Measurements from ENCODE around the gene KLK7. TPM values are rescaled to one million over a fixed set of nuclear protein-coding genes. Genes with fewer than 3 reads are reported as not detected.

KLK7 gene
- total RNA-seq, 2 experiments from 2014 or later = not detected

DNA sequence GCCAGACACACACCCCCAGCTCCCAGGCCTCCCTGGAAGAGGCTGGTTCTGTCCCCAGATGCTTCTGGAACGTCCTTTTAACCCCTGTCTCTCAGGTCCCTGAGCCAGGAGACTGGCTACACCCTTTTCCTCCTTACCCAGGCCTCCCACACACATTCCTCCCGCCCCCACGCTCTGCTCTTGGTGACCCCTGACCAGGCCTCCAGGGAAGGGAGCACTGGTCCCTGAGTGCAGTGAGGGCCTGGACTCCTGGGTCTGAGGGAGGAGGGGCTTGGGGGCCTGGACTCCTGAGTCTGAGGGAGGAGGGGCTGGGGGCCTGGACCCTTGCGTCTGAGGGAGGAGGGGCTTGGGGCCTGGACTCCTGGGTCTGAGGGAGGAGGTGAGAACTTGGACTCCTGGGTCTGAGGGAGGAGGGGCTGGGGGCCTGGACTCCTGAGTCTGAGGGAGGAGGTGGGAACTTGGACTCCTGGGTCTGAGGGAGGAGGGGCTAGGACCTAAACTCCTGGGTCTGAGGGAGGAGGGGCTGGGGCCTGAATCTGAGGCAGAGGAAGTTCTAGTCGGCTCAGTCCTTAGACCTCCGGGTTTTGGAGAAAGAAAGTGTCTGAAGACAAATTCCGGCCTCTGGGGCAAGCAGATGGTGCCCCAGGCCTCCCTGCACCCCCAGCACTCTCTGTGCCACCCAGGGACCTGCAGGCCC lies 14.9 kb downstream of the KLK7 start:
- H3K4me1 Mint-ChIP-seq (ENCODE audit: low read depth) = no peaks in the 10 kb centered on the region
- CTCF ChIA-PET = no interaction called here
- no peak for DNase-seq
- H3K9me3 Mint-ChIP-seq = no peaks in the 10 kb centered on the region
- H3K27ac Mint-ChIP-seq = no peak overlapping the region
- intact Hi-C loops (cut with micrococcal nuclease) = no loop called here
- H3K4me3 Mint-ChIP-seq = no peak overlapping the region
- peaks cover 37% of the 10 kb centered on the region for H3K27me3 Mint-ChIP-seq (ENCODE audit: low read depth)
- no peaks in the 10 kb centered on the region for H3K36me3 Mint-ChIP-seq (ENCODE audit: low read depth)

DNA sequence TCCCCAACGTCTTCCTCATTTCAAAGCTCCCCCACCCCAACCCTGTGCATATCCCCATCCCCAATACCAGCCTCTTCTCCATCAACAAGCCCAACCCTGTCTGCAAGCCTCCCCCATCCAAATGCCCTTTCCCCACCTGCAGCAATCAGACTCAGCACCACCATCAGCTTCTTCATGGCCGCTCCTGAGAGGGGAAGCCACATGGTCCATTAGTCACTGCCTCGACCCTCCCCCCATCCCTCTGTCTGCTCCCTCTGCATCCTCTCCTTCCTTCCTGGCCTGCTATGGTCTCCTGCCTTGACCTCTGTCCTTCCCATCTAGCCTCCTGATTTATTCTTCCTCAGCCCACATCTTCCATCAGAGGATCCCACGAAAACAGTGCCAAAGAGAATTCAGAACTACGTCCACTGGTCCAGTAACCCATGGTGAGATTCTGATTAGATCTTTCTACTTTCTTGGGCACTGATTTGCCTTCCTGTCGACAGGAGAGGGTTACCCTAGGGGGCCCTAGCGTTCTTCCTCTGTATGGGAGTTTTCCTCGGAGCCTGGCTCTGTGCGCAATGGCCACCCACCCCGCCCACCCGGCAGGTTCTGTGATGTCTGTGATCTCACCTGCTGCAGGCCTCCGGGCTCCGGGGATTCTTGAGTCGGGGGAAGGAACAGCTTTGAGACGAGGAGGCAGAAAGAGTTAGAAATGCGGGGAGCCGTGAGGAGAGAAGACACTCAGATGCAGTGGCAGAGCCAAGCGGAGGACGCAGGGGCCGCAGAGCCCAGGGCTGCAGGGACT lies 15.6 kb downstream of the KLK7 start:
- no peaks in the 10 kb centered on the region for H3K36me3 Mint-ChIP-seq (ENCODE audit: low read depth)
- H3K4me3 Mint-ChIP-seq = no peak overlapping the region
- CTCF ChIA-PET = no interaction called here
- peaks cover 41% of the 10 kb centered on the region for H3K27me3 Mint-ChIP-seq (ENCODE audit: low read depth)
- H3K9me3 Mint-ChIP-seq = no peaks in the 10 kb centered on the region
- H3K27ac Mint-ChIP-seq = no peak overlapping the region
- intact Hi-C loops (cut with micrococcal nuclease) = no loop called here
- DNase-seq = no peak
- H3K4me1 Mint-ChIP-seq (ENCODE audit: low read depth) = no peaks in the 10 kb centered on the region

DNA sequence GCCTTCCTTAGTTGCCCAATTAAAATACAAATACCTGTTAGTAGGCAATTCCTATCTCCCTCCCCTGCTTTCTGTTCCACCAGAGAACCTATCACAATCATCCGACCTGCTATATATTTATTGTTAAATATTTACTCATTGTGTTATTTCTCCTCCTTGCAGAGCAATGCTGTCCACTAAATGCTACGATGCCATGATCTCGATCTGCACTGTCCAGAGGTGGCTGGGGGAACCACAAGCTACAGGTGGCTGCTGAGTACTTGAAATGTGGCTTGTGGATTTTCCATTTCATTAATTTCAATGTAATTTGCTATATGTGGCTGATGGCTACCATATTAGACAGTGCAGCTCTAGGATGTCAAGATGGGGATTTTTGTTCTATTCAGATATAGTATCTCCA lies 19.5 kb downstream of the KLK7 start:
- peaks cover 33% of the 10 kb centered on the region for H3K27me3 Mint-ChIP-seq (ENCODE audit: low read depth)
- CTCF ChIA-PET = no interaction called here
- intact Hi-C loops (cut with micrococcal nuclease) = no loop called here

DNA sequence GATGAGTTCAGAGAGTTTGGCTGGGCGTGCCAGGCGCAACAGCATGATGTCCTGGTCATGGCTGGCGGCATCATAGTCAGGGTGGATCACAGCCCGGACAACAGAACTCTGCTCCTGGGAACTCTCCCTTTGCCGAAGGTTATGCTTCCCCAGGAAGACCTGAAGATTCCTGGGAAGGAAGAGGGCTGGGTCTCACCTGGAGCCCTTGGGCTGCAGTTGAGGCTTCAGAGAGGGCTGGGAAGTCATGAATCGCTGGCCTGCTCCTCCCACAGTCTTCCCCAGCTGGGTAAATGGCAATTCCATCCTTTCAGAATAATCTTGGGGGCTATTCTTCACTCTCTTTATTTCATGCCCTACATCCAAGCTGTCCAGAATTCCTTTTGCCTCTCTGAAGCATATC lies 20.3 kb downstream of the KLK7 start:
- Mint-ChIP-seq H3K36me3 (ENCODE audit: low read depth) (no peaks in the 10 kb centered on the region), H3K4me3 (no peak overlapping the region), H3K27me3 (ENCODE audit: low read depth) (peaks cover 36% of the 10 kb centered on the region), H3K4me1 (ENCODE audit: low read depth) (no peaks in the 10 kb centered on the region), H3K9me3 (peaks cover 6% of the 10 kb centered on the region), H3K27ac (no peak overlapping the region)
- intact Hi-C loops (cut with micrococcal nuclease) = no loop called here
- no peak for DNase-seq
- CTCF ChIA-PET = no interaction called here

More for the DNA sequence above, 19.5 kb downstream of the KLK7 start:
- no peak overlapping the region for H3K27ac Mint-ChIP-seq
- H3K36me3 Mint-ChIP-seq (ENCODE audit: low read depth) = no peaks in the 10 kb centered on the region
- peaks cover 6% of the 10 kb centered on the region for H3K9me3 Mint-ChIP-seq
- no peak overlapping the region for H3K4me3 Mint-ChIP-seq
- no peaks in the 10 kb centered on the region for H3K4me1 Mint-ChIP-seq (ENCODE audit: low read depth)
- DNase-seq = no peak

DNA sequence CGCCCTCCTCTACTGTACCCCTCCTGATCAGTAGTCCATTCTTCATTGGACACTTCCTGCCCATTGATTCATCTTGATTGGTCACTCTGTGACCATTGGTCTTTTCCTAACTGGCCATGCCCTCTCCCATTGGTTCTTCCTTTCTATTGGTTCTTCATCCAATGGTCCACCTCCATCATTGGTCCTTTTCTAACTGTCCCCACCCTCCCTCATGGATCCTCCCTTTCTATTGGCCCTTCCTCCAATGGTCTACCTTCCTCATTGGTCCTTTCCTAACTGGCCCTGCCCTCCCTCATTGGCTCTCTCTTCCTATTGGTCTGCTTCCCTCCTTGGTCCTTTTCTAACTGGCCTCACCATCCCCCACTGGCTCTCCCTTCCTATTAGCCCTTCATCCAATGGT lies 21.5 kb downstream of the KLK7 start:
- Mint-ChIP-seq H3K4me1 (ENCODE audit: low read depth) (no peaks in the 10 kb centered on the region), H3K9me3 (peaks cover 6% of the 10 kb centered on the region), H3K27ac (no peak overlapping the region), H3K27me3 (ENCODE audit: low read depth) (peaks cover 38% of the 10 kb centered on the region), H3K36me3 (ENCODE audit: low read depth) (no peaks in the 10 kb centered on the region), H3K4me3 (no peak overlapping the region)
- no peak for DNase-seq
- intact Hi-C loops (cut with micrococcal nuclease) = no loop called here
- CTCF ChIA-PET = no interaction called here

DNA sequence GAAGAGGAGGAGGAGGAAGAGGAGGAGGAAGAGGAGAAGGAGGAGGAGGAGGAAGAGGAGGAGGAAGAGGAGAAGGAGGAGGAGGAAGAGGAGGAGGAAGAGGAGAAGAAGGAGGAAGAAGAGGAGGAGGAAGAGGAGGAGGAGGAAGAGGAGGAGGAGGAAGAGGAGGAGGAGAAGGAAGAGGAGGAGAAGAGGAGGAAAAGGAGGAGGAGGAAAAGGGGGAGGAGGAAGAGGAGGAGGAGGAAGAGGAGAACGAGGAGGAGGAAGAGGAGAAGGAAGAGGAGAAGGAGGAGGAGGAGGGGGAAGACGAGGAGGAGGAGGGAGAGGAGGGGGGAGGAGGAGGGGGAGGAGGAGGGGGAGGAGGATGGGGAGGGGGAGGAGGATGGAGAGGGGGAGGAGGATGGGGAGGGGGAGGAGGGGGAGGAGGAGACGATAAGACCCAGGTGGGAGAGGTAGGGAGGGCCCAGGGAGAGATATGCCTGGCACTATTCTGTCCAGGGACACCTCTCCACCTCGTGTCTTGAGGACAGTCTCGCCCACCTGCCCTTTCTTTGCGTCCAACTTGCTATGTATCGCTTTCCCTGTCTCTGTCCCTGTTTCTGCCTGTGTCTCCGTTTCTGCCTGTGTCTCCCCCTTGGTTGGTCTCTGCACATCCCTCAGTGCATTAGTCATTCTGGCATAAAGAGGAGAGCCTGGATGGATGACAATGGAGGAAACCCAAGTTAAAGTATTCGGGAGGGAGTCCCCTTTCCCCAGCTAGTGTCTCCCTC lies 23.8 kb downstream of the KLK7 start:
- no peak overlapping the region for H3K4me3 Mint-ChIP-seq
- no peak overlapping the region for H3K27ac Mint-ChIP-seq
- H3K36me3 Mint-ChIP-seq (ENCODE audit: low read depth) = no peaks in the 10 kb centered on the region
- H3K27me3 Mint-ChIP-seq (ENCODE audit: low read depth) = peaks cover 31% of the 10 kb centered on the region
- DNase-seq = no peak
- intact Hi-C loops (cut with micrococcal nuclease) = no loop called here
- CTCF ChIA-PET = no interaction called here
- H3K4me1 Mint-ChIP-seq (ENCODE audit: low read depth) = no peaks in the 10 kb centered on the region
- H3K9me3 Mint-ChIP-seq = peaks cover 6% of the 10 kb centered on the region

DNA sequence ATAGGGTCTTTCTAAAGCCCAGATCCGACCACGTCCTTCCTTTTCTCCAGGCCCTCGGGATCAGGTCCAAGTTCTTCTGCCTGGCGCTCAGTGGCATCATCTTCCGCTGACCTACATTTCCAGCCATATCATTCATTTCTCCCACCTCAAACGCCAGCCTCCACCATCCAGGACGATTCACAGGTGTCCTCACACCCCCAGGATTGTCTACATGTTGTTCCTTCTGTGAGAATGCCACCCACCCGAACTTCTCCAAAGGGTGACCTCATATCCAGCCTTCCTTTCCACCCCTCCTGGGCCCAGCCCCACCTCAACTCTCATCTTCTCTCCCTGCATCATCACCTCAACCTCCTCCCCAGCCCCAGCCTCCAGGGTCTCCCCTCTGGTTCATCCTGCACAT lies 26.1 kb downstream of the KLK7 start:
- Mint-ChIP-seq H3K27ac (no peak overlapping the region), H3K4me1 (ENCODE audit: low read depth) (no peaks in the 10 kb centered on the region), H3K9me3 (peaks cover 2% of the 10 kb centered on the region), H3K36me3 (ENCODE audit: low read depth) (no peaks in the 10 kb centered on the region), H3K27me3 (ENCODE audit: low read depth) (peaks cover 21% of the 10 kb centered on the region), H3K4me3 (no peak overlapping the region)
- intact Hi-C loops (cut with micrococcal nuclease) = no loop called here
- CTCF ChIA-PET = no interaction called here
- DNase-seq = no peak

DNA sequence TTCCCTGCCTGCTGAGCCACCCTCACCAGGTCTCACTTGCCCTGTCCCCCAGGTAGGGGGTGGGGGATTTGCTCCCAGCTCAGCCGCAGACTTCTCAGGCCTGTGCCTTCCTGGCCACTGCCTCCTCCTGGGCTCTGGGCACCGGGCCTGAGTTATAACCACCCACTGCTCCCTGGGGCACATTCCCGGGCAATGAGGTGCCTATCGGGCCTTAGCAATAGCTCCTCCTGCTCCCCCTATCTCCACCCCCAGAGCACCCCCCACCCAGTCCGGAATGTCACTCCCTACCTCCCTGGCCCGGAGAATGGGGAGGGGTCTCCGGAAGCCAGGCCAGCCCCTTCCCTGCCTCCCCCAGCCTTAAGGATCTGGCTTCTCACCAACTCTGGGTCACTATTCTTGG lies 30.8 kb downstream of the KLK7 start, which contains the start of gene KLK5:
TSS of gene KLK5 (minus strand) at position 129 of the 400 bp plus-strand sequence. CDS start 381 bp downstream, outside the sequence.
- no peaks in the 10 kb centered on the region for H3K4me1 Mint-ChIP-seq (ENCODE audit: low read depth)
- CTCF ChIA-PET = no interaction called here
- intact Hi-C loops (cut with micrococcal nuclease) = no loop called here
- H3K4me3 Mint-ChIP-seq = no peak within 1 kb of the TSS
- H3K27ac Mint-ChIP-seq = no peak within 1 kb of the TSS
- H3K27me3 Mint-ChIP-seq (ENCODE audit: low read depth) = peaks cover 27% of the 10 kb centered on the region
- H3K9me3 Mint-ChIP-seq = no peaks in the 10 kb centered on the region
- no peaks in the 10 kb centered on the region for H3K36me3 Mint-ChIP-seq (ENCODE audit: low read depth)
- DNase-seq = no peak

DNA sequence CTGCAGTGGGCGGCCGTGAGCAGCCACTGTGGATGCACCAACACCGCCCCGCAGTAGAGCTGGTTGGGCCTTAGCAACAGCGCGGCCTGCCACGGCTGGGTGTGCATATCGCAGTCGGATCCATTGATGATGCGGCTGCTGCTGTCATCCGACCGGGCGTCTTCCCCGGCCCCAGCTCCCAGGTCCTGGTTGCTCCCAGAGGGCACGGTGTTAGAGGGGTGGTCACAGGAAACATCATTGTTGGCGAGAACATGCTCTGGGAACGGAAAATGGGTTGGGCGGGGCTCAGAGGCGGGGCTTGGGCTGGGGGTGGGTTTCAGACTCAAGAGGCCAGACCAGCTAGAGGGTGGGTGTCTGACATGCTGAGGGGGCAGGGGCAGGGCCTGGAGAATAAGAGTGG lies 33.9 kb downstream of the KLK7 start:
- Mint-ChIP-seq H3K4me1 (ENCODE audit: low read depth) (no peaks in the 10 kb centered on the region), H3K36me3 (ENCODE audit: low read depth) (no peaks in the 10 kb centered on the region), H3K4me3 (no peak overlapping the region), H3K9me3 (no peaks in the 10 kb centered on the region), H3K27ac (no peak overlapping the region), H3K27me3 (ENCODE audit: low read depth) (peaks cover 26% of the 10 kb centered on the region)
- no peak for DNase-seq
- intact Hi-C loops (cut with micrococcal nuclease) = no loop called here
- CTCF ChIA-PET = no interaction called here

DNA sequence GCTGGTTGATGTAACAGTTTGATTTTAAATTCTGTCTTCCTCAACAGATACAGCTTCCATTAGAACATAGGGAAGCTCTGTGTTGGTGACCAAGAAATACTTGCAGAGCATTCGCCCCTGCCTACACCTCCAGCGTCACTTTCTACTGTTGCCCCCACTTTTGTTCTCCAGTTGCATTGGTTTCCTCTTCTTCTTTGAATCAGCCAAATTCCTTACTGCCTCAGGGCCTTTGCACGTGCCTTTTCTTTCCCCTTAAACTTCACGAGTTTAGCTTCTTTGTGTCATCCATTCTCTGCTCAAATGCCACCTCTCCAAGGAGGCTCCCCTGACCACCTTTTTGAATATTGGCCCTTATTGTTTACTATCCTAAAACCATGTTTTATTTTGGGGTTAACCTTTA lies 36.6 kb downstream of the KLK7 start:
- no peaks in the 10 kb centered on the region for H3K4me1 Mint-ChIP-seq (ENCODE audit: low read depth)
- intact Hi-C loops (cut with micrococcal nuclease) = no loop called here
- DNase-seq = no peak
- H3K9me3 Mint-ChIP-seq = no peaks in the 10 kb centered on the region
- peaks cover 30% of the 10 kb centered on the region for H3K27me3 Mint-ChIP-seq (ENCODE audit: low read depth)
- H3K36me3 Mint-ChIP-seq (ENCODE audit: low read depth) = no peaks in the 10 kb centered on the region
- H3K4me3 Mint-ChIP-seq = no peak overlapping the region
- H3K27ac Mint-ChIP-seq = no peak overlapping the region
- CTCF ChIA-PET = interaction anchor here (2.0 kb wide), 1 partner anchor 25 kb away, joined by 6 read pairs; no protein-coding TSS in a partner anchor

DNA sequence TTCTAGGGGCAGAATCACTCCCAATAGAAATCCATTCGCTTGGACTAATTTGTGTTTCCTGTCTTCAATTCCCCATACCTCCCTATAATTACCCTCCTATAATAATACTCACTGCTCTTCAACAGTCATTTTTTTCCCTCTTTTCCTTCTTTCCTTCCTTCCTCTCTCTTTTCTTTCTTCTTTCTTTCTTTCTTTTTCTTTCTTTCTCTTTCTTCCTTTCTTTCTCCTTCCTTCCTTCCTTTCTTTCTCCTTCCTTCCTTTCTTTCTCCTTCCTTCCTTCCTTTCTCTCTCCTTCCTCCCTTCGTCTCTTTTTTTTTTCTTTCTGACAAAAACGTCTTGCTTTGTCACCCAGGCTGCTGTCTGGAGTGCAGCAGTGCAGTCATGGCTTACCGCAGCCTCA lies 38.9 kb downstream of the KLK7 start:
- Mint-ChIP-seq H3K27me3 (ENCODE audit: low read depth) (peaks cover 24% of the 10 kb centered on the region), H3K9me3 (no peaks in the 10 kb centered on the region), H3K4me1 (ENCODE audit: low read depth) (no peaks in the 10 kb centered on the region), H3K36me3 (ENCODE audit: low read depth) (no peaks in the 10 kb centered on the region), H3K27ac (no peak overlapping the region), H3K4me3 (no peak overlapping the region)
- no peak for DNase-seq
- CTCF ChIA-PET = no interaction called here
- intact Hi-C loops (cut with micrococcal nuclease) = no loop called here

DNA sequence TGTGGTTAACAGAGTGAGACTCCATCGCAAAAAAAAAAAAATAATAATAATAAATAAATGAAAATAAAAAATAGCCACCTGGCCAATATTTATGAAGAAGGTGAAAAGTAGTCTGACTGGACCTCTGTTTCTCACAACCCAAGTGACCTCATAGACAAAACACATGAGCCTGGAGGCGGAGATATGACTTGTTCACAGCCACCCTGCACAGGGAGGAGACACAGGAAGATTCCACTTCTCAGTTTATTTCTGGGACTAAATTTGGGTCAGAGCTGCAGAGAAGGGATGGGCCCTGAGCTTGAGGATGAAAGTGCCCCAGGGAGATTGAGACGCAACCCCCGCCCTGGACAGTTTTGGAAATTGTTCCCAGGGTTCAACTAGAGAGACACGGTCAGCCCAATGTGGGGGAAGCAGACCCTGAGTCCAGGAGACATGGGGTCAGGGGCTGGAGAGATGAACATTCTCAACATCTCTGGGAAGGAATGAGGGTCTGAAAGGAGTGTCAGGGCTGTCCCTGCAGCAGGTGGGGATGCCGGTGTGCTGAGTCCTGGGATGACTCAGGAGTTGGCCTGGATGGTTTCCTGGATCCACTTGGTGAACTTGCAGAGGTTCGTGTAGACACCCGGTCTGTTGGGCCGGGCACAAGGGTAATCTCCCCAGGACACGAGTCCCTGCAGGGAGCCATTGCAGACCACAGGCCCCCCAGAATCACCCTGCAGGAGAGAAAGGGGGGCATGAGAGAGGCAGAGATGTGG lies 40.5 kb downstream of the KLK7 start:
- CTCF ChIA-PET = no interaction called here
- DNase-seq = no peak
- Mint-ChIP-seq H3K9me3 (no peaks in the 10 kb centered on the region), H3K36me3 (ENCODE audit: low read depth) (no peaks in the 10 kb centered on the region), H3K27me3 (ENCODE audit: low read depth) (peaks cover 23% of the 10 kb centered on the region), H3K4me3 (no peak overlapping the region), H3K27ac (no peak overlapping the region), H3K4me1 (ENCODE audit: low read depth) (no peaks in the 10 kb centered on the region)
- intact Hi-C loops (cut with micrococcal nuclease) = no loop called here

Data from activated naive CD4-positive, alpha-beta T cell treated with anti-CD3 and anti-CD28 coated beads for 36 hours (primary cell).